Activated naive CD8-positive, alpha-beta T cell treated with anti-CD3 and anti-CD28 coated beads, Interleukin-2, amount 10 ng/mL, durations not matched to agents 7 days and 5 days (primary cell): ENCODE data around the gene PDE1A. TPM values are rescaled to one million over a fixed set of nuclear protein-coding genes. Genes with fewer than 3 reads are reported as not detected.

Source experiments
- ATAC-seq: fragments of 150-1000 bp; cut with Tn5 transposase; one replicate; pipeline ENCODE4 v1.10.0; 2021; ENCODE audit warnings: low read depth, moderate library complexity
- POLR2A ChIA-PET: fragments of 350-600 bp; sonication (Branson Sonifier 250); formaldehyde crosslinking; loops from one replicate; lab custom pipeline; 2021; ENCODE audit warnings: antibody characterized with exemption; lab: Charles Lee
- DNase-seq: peaks from one replicate; pipeline ENCODE4 v3.0.0; 2021
- H3K27ac Mint-ChIP-seq: one replicate; pipeline ENCODE4 v1.8.0; 2022; ENCODE audit warnings: mild to moderate bottlenecking, mixed read lengths
- H3K27me3 Mint-ChIP-seq: one replicate; pipeline ENCODE4 v1.8.0; 2022; ENCODE audit warnings: mild to moderate bottlenecking, moderate library complexity, mixed read lengths
- H3K36me3 Mint-ChIP-seq: one replicate; pipeline ENCODE4 v1.8.0; 2021; ENCODE audit warnings: mild to moderate bottlenecking, mixed read lengths
- H3K4me1 Mint-ChIP-seq: one replicate; pipeline ENCODE4 v1.8.0; 2021; ENCODE audit warnings: mixed read lengths
- H3K4me3 Mint-ChIP-seq: one replicate; pipeline ENCODE4 v1.8.0; 2022; ENCODE audit warnings: mild to moderate bottlenecking, moderate library complexity, mixed read lengths
- H3K9me3 Mint-ChIP-seq: one replicate; pipeline ENCODE4 v1.8.0; 2021; ENCODE audit warnings: mixed read lengths
- total RNA-seq, 2 experiments: library from RNA; stranded (reverse); gene quantifications; one replicate each; pipeline ENCODE4 v1.2.3, GENCODE V29; 2021

Gene PDE1A
- total RNA-seq, 2 experiments from 2014 or later = not detected

GRCh38 chr2:182265718-182266117 lies 161.1 kb downstream of the PDE1A start:
- Mint-ChIP-seq H3K4me3 (no peak overlapping the region), H3K4me1 (no peaks in the 10 kb centered on the region), H3K9me3 (no peaks in the 10 kb centered on the region), H3K36me3 (no peaks in the 10 kb centered on the region), H3K27me3 (no peaks in the 10 kb centered on the region), H3K27ac (no peak overlapping the region)
- no peak for ATAC-seq
- no peak for DNase-seq
- POLR2A ChIA-PET = no interaction called here

- DNase-seq (no peak), ATAC-seq (no peak)
- no peaks in the 10 kb centered on the region for H3K36me3 Mint-ChIP-seq
- no peaks in the 10 kb centered on the region for H3K9me3 Mint-ChIP-seq
- H3K4me3 Mint-ChIP-seq = no peak overlapping the region
- no peak overlapping the region for H3K27ac Mint-ChIP-seq
- POLR2A ChIA-PET = no interaction called here
- no peaks in the 10 kb centered on the region for H3K4me1 Mint-ChIP-seq
- no peaks in the 10 kb centered on the region for H3K27me3 Mint-ChIP-seq
Measured at GRCh38 chr2:182261860-182262387, 164.9 kb downstream of the PDE1A start.

DNA sequence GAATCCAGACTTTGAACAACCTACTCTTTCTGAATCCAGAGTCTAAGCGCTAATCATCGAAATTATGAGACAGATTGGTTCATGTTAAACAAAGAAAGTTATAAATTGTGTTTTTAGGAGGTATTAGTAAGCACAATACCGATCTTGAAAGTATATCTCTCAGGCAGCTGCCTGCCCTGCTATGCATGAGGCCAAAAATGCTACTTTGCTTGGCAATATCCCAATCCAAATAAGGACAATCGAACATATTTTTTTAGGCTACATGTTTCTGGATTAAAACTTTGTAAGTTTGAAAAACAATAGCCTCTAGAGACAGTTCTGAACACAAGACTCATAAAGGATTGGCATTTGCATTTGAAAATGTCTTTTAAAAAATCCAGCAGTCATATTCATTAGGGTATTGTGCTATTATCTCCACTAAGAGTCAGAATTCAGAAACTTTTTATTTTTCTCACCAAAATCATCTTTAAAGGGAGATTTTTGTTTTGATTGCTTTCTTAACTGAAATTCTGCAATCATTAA lies 167.1 kb downstream of the PDE1A start:
- Mint-ChIP-seq H3K4me1 (no peaks in the 10 kb centered on the region), H3K27me3 (no peaks in the 10 kb centered on the region), H3K4me3 (no peak overlapping the region), H3K27ac (no peak overlapping the region), H3K36me3 (no peaks in the 10 kb centered on the region), H3K9me3 (no peaks in the 10 kb centered on the region)
- no peak for DNase-seq
- ATAC-seq = no peak
- POLR2A ChIA-PET = no interaction called here

DNA sequence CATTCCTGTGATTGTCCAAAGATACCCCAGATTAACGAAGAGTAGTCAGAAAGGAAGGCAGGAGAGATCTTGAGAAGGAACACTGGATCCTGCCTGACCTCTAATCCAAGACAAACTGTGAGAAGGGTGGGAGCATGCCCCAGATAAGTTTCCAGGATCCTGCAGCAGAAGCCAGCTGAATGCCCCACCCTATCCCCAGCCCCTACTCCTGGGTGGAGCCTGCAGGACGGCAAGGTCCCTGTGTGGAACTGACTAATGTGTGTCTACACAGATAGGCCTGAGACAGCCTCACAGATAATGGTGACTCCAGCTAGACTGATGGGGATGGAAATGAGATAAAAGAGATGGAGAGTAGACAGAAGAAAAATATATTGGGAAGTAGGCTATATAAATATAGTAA lies 174.3 kb downstream of the PDE1A start:
- no peak for DNase-seq
- no peak overlapping the region for H3K4me3 Mint-ChIP-seq
- no peaks in the 10 kb centered on the region for H3K36me3 Mint-ChIP-seq
- POLR2A ChIA-PET = no interaction called here
- H3K9me3 Mint-ChIP-seq = no peaks in the 10 kb centered on the region
- H3K4me1 Mint-ChIP-seq = no peaks in the 10 kb centered on the region
- H3K27ac Mint-ChIP-seq = no peak overlapping the region
- ATAC-seq = no peak
- H3K27me3 Mint-ChIP-seq = no peaks in the 10 kb centered on the region

GRCh38 chr2:182248898-182249297 lies 177.9 kb downstream of the PDE1A start:
- H3K27me3 Mint-ChIP-seq = no peaks in the 10 kb centered on the region
- POLR2A ChIA-PET = no interaction called here
- ATAC-seq = no peak
- no peaks in the 10 kb centered on the region for H3K9me3 Mint-ChIP-seq
- no peak for DNase-seq
- H3K36me3 Mint-ChIP-seq = no peaks in the 10 kb centered on the region
- no peak overlapping the region for H3K4me3 Mint-ChIP-seq
- no peak overlapping the region for H3K27ac Mint-ChIP-seq
- H3K4me1 Mint-ChIP-seq = no peaks in the 10 kb centered on the region

- Mint-ChIP-seq H3K9me3 (no peaks in the 10 kb centered on the region), H3K27me3 (no peaks in the 10 kb centered on the region), H3K4me3 (no peak overlapping the region), H3K36me3 (no peaks in the 10 kb centered on the region), H3K4me1 (no peaks in the 10 kb centered on the region), H3K27ac (no peak overlapping the region)
- ATAC-seq (no peak), DNase-seq (no peak)
- POLR2A ChIA-PET = no interaction called here
Measured at GRCh38 chr2:182248362-182248761, 178.5 kb downstream of the PDE1A start.

- POLR2A ChIA-PET = no interaction called here
- Mint-ChIP-seq H3K9me3 (no peaks in the 10 kb centered on the region), H3K36me3 (no peaks in the 10 kb centered on the region), H3K27ac (no peak overlapping the region), H3K4me3 (no peak overlapping the region), H3K27me3 (no peaks in the 10 kb centered on the region), H3K4me1 (no peaks in the 10 kb centered on the region)
- DNase-seq = no peak
- no peak for ATAC-seq
Measured at GRCh38 chr2:182247831-182248230, 179.0 kb downstream of the PDE1A start.

GRCh38 chr2:182245963-182246362 lies 180.9 kb downstream of the PDE1A start:
- Mint-ChIP-seq H3K36me3 (no peaks in the 10 kb centered on the region), H3K4me3 (no peak overlapping the region), H3K27me3 (no peaks in the 10 kb centered on the region), H3K27ac (no peak overlapping the region), H3K4me1 (no peaks in the 10 kb centered on the region), H3K9me3 (no peaks in the 10 kb centered on the region)
- DNase-seq = no peak
- no peak for ATAC-seq
- POLR2A ChIA-PET = no interaction called here

GRCh38 chr2:182242609-182243008 lies 184.2 kb downstream of the PDE1A start:
- H3K4me3 Mint-ChIP-seq = no peak overlapping the region
- H3K27ac Mint-ChIP-seq = no peak overlapping the region
- ATAC-seq = no peak
- POLR2A ChIA-PET = no interaction called here
- no peak for DNase-seq
- no peaks in the 10 kb centered on the region for H3K9me3 Mint-ChIP-seq
- no peaks in the 10 kb centered on the region for H3K27me3 Mint-ChIP-seq
- no peaks in the 10 kb centered on the region for H3K36me3 Mint-ChIP-seq
- H3K4me1 Mint-ChIP-seq = no peaks in the 10 kb centered on the region

DNA sequence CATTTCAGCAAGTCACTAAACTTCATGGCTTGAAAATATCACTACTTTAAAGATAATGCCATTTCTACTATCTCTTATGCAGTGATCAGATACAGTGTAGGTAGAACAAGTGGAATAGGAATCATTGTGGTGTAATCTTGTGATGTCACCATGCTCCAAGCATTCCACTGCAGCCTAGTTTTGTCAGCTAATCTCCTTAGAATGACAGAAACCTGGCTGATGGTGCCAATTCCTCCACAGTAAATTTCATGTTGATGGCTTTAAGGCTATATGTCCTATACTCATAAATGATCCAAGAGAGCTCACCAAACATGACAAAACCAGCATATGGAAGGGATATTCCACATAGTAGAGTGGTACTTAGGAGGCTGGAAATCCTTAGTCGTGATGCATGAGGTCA lies 184.9 kb downstream of the PDE1A start:
- Mint-ChIP-seq H3K36me3 (no peaks in the 10 kb centered on the region), H3K9me3 (no peaks in the 10 kb centered on the region), H3K27ac (no peak overlapping the region), H3K4me1 (no peaks in the 10 kb centered on the region), H3K27me3 (no peaks in the 10 kb centered on the region), H3K4me3 (no peak overlapping the region)
- POLR2A ChIA-PET = no interaction called here
- ATAC-seq (no peak), DNase-seq (no peak)

- H3K4me3 Mint-ChIP-seq = no peak overlapping the region
- H3K9me3 Mint-ChIP-seq = no peaks in the 10 kb centered on the region
- no peaks in the 10 kb centered on the region for H3K4me1 Mint-ChIP-seq
- ATAC-seq (no peak), DNase-seq (no peak)
- no peaks in the 10 kb centered on the region for H3K27me3 Mint-ChIP-seq
- no peaks in the 10 kb centered on the region for H3K36me3 Mint-ChIP-seq
- no peak overlapping the region for H3K27ac Mint-ChIP-seq
- POLR2A ChIA-PET = no interaction called here
Measured at GRCh38 chr2:182240862-182241371, 185.9 kb downstream of the PDE1A start.

GRCh38 chr2:182230561-182230960 lies 196.3 kb downstream of the PDE1A start:
- no peak overlapping the region for H3K27ac Mint-ChIP-seq
- no peaks in the 10 kb centered on the region for H3K36me3 Mint-ChIP-seq
- DNase-seq (no peak), ATAC-seq (no peak)
- peaks cover 7% of the 10 kb centered on the region for H3K27me3 Mint-ChIP-seq
- no peaks in the 10 kb centered on the region for H3K9me3 Mint-ChIP-seq
- H3K4me3 Mint-ChIP-seq = no peak overlapping the region
- POLR2A ChIA-PET = no interaction called here
- H3K4me1 Mint-ChIP-seq = no peaks in the 10 kb centered on the region

DNA sequence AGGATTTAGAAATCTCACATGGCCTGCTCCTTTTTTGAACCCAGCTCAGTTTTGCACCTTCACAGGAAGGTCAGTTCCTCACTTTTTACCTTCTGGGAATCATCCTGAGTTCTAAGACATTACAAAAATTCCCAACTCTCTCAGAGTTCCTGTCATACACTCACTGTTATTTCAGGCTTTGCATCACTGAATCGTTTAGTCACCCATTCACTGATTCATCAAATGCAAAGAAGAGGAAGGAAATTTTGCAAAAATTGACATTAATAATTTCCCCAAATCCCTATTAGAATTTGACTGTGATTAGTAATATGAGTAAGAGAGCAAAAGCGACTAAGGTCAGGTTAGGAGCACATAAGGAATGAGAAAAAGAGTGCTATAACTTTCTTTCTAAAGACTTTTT lies 197.5 kb downstream of the PDE1A start:
- H3K36me3 Mint-ChIP-seq = no peaks in the 10 kb centered on the region
- no peak overlapping the region for H3K27ac Mint-ChIP-seq
- H3K9me3 Mint-ChIP-seq = no peaks in the 10 kb centered on the region
- H3K27me3 Mint-ChIP-seq = peaks cover 7% of the 10 kb centered on the region
- no peak for ATAC-seq
- no peaks in the 10 kb centered on the region for H3K4me1 Mint-ChIP-seq
- POLR2A ChIA-PET = no interaction called here
- no peak overlapping the region for H3K4me3 Mint-ChIP-seq
- no peak for DNase-seq

DNA sequence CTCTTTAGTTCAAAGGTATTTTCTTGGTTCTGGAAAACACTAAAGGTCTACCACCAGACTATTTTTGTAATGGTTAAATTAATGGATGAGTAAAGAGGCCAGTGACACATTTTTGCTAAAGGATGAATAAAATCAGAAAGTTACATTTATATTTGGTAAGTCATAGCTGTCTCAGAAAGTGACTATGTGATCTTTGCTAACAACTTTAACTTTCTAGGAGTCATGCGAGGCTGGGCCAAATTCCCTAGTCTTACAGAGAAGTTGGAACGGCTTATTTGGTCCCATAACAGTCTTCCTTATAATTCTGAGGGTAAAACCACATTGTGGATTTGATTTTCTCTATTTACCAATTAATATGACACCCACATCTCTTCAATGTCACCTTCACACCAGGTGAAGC lies 198.1 kb downstream of the PDE1A start:
- H3K9me3 Mint-ChIP-seq = no peaks in the 10 kb centered on the region
- POLR2A ChIA-PET = no interaction called here
- peaks cover 7% of the 10 kb centered on the region for H3K27me3 Mint-ChIP-seq
- H3K4me1 Mint-ChIP-seq = no peaks in the 10 kb centered on the region
- H3K36me3 Mint-ChIP-seq = no peaks in the 10 kb centered on the region
- ATAC-seq (no peak), DNase-seq (no peak)
- H3K27ac Mint-ChIP-seq = no peak overlapping the region
- no peak overlapping the region for H3K4me3 Mint-ChIP-seq
